GM06990 (cell line): ENCODE results near the gene MSI2.

Experiments used
- DNase-seq: peaks from one replicate; pipeline ENCODE4 v3.0.0-alpha.2; 2011; ENCODE audit not compliant: insufficient read length; ENCODE audit errors: extremely low read depth
- H3K27me3 ChIP-seq: replicated peaks from 2 replicates; pipeline ENCODE4 v1.6.0; 2011; ENCODE audit warnings: low read length; ENCODE audit not compliant: control insufficient read depth, insufficient read depth
- H3K36me3 ChIP-seq: 2 replicates; pipeline ENCODE4 v1.5.1; 2011; ENCODE audit warnings: low read length; ENCODE audit not compliant: control insufficient read depth, insufficient read depth
- H3K4me3 ChIP-seq: replicated peaks from 2 replicates; pipeline ENCODE4 v1.5.1; 2011; ENCODE audit warnings: low read depth, mild to moderate bottlenecking, control low read depth, low read length
- TF ChIP-seq, protein P1 (sequence below): IDR thresholded peaks from 2 replicates; pipeline ENCODE4 v1.5.1; 2011; ENCODE audit warnings: low read length, control low read depth, mild to moderate bottlenecking, inconsistent platforms; ENCODE audit not compliant: insufficient read depth, poor library complexity, severe bottlenecking

The MSI2 gene

GRCh38 chr17:57696050-57696449 lies 439.7 kb downstream of the MSI2 start:
- Histone ChIP-seq H3K27me3 (no peaks in the 10 kb centered on the region), H3K4me3 (no peak overlapping the region), H3K36me3 (no peaks in the 10 kb centered on the region)
- TF ChIP-seq, protein P1, sequence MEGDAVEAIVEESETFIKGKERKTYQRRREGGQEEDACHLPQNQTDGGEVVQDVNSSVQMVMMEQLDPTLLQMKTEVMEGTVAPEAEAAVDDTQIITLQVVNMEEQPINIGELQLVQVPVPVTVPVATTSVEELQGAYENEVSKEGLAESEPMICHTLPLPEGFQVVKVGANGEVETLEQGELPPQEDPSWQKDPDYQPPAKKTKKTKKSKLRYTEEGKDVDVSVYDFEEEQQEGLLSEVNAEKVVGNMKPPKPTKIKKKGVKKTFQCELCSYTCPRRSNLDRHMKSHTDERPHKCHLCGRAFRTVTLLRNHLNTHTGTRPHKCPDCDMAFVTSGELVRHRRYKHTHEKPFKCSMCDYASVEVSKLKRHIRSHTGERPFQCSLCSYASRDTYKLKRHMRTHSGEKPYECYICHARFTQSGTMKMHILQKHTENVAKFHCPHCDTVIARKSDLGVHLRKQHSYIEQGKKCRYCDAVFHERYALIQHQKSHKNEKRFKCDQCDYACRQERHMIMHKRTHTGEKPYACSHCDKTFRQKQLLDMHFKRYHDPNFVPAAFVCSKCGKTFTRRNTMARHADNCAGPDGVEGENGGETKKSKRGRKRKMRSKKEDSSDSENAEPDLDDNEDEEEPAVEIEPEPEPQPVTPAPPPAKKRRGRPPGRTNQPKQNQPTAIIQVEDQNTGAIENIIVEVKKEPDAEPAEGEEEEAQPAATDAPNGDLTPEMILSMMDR, result no peak
- no peak for DNase-seq

DNA sequence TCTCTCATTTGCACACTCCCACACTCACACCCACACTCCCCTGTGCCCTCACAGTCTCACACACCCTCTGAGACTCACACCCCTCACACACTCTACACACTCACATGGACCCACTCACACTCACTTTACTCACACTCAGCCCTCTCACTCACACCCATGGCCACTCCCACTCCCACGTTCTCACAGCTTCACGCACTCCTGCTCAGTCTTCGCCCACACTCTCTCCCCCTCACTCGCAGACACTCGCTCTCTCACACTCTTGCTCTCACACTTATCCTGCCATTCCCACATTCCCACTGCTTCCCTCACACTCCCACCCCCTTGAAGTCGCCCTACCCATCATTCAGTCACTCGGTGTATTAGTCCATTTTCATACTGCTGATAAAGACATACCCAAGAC lies 440.9 kb downstream of the MSI2 start:
- TF ChIP-seq, protein P1, result no peak
- DNase-seq, result no peak
- Histone ChIP-seq H3K36me3 (no peaks in the 10 kb centered on the region), H3K4me3 (no peak overlapping the region), H3K27me3 (no peaks in the 10 kb centered on the region)

- Histone ChIP-seq H3K36me3 (no peaks in the 10 kb centered on the region), H3K27me3 (no peaks in the 10 kb centered on the region), H3K4me3 (no peak overlapping the region)
- TF ChIP-seq, protein P1, result no peak
- no peak for DNase-seq
These were observed 441.8 kb downstream of the MSI2 start for GRCh38 chr17:57697891-57698711.

GRCh38 chr17:57699751-57700219 lies 443.5 kb downstream of the MSI2 start:
- no peaks in the 10 kb centered on the region for H3K36me3 ChIP-seq
- no peak overlapping the region for H3K4me3 ChIP-seq
- TF ChIP-seq, protein P1, result no peak
- no peaks in the 10 kb centered on the region for H3K27me3 ChIP-seq
- no peak for DNase-seq

- no peak overlapping the region for H3K4me3 ChIP-seq
- TF ChIP-seq, protein P1, result no peak
- no peaks in the 10 kb centered on the region for H3K36me3 ChIP-seq
- no peaks in the 10 kb centered on the region for H3K27me3 ChIP-seq
- no peak for DNase-seq
These were observed 444.8 kb downstream of the MSI2 start for GRCh38 chr17:57701124-57701523.
